VCaP (cell line): Measurements from ENCODE around the gene IRGQ.

Experiments
- H3K27ac ChIP-seq: fragments of 450-650 bp; 2 replicates; pipeline ENCODE4 v1.5.1; 2017
- TF ChIP-seq, protein P1 (sequence below): fragments of 450-650 bp; conservative IDR thresholded peaks from 2 replicates; pipeline ENCODE4 v1.5.1; 2017; ENCODE audit warnings: mild to moderate bottlenecking, moderate library complexity

Gene IRGQ

GRCh38 chr19:43594081-43594697 is 1.7 kb downstream of the IRGQ start:
- peak overlapping the region; percentile 97 for H3K27ac ChIP-seq
- TF ChIP-seq, protein P1, sequence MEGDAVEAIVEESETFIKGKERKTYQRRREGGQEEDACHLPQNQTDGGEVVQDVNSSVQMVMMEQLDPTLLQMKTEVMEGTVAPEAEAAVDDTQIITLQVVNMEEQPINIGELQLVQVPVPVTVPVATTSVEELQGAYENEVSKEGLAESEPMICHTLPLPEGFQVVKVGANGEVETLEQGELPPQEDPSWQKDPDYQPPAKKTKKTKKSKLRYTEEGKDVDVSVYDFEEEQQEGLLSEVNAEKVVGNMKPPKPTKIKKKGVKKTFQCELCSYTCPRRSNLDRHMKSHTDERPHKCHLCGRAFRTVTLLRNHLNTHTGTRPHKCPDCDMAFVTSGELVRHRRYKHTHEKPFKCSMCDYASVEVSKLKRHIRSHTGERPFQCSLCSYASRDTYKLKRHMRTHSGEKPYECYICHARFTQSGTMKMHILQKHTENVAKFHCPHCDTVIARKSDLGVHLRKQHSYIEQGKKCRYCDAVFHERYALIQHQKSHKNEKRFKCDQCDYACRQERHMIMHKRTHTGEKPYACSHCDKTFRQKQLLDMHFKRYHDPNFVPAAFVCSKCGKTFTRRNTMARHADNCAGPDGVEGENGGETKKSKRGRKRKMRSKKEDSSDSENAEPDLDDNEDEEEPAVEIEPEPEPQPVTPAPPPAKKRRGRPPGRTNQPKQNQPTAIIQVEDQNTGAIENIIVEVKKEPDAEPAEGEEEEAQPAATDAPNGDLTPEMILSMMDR = no peak

DNA sequence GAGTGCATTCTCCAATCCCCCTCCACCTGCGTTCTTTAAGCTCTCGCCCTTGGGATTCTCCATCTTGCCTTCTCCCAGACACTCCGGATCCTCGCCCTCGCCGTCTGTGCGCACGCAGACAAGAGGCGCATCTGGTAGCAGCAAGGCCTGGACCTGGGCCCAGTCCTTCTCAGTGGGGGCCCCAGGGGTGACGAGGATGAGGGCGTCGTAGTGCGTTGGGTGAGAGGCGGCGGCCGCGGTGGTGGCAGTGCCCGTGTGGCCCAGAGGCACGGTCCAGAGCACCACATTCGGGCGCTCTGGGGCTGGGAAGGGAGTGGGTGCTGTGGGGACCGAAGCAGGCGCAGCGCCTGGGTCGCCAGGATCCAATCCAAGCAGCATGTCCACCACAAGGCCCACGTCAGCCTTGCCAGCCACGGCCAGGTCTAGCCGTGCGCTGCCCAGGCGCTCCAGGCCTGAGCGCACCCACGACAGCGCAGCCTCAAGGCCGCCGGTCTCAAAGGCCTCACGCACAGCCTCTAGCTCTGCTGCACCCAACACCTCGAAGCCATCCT is 3.1 kb downstream of the IRGQ start:
- TF ChIP-seq, protein P1 = no peak
- H3K27ac ChIP-seq = no peak overlapping the region

GRCh38 chr19:43591904-43592772 is 3.8 kb downstream of the IRGQ start:
- TF ChIP-seq, protein P1 = no peak
- no peak overlapping the region for H3K27ac ChIP-seq

GRCh38 chr19:43589678-43590077 is 6.3 kb downstream of the IRGQ start:
- TF ChIP-seq, protein P1 = no peak
- H3K27ac ChIP-seq = no peak overlapping the region

DNA sequence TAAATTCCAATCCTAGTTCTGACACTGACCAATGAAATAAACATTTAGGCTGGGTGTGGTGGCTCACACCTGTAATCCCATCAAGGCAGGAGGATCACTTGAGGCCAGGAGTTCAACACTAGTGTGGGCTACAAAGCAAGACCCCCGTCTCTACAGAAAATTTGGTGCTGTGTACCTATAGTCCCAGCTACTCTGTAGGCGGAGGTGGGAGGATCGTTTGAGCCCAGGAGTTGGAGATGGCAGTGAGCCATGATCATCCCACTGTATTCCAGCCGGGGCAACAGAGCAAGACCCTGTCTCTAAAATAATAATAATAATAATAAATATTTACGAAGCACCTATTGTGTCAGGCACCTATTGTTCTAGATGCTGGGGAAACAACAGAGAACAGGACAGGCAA is 6.7 kb downstream of the IRGQ start:
- TF ChIP-seq, protein P1 = no peak
- no peak overlapping the region for H3K27ac ChIP-seq

DNA sequence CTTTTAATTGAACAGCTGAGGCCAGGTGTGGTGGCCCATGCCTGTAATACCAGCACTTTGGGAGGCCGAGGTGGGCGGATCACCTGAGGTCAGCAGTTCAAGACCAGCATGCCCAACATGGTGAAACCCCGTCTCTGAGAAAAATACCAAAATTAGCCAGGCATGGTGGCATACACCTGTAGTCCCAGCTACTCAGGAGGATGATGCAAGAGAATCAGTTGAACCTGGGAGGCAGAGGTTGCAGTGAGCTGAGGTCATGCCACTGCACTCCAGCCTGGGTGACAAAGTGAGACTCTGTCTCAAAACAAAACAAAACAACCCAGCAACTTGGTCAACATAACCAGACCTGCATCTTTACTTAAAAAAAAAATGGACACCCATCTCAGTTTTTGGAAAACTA is 8.9 kb downstream of the IRGQ start:
- peak overlapping the region; percentile 58 for H3K27ac ChIP-seq

DNA sequence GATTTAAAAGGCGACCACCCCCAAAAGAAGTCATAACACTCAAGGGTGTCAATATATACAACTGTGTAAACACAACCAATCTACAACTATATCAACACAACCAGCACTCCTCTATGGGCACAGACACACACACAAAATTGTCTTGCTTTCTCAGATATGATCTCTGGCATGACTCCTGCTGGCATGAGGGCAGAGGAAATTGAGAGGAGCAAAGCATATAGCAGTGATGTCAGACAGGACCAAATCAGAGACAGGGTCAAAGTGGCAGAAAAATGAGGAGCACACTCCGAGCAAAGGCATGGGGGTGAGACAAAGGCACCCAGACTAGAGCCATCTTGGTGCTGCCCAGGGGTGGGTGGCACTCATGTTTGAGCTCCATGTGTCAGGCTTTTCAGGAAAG is 9.6 kb downstream of the IRGQ start:
- TF ChIP-seq, protein P1 = no peak
- H3K27ac ChIP-seq = peak overlapping the region; percentile 58
